Tibial nerve (tissue), 4 donors: ENCODE results near the gene P4HA1.

Source experiments
- EP300 ChIP-seq, 2 donors: sonication (generic); formaldehyde crosslinking; IDR thresholded peaks; one replicate each; pipeline ENCODE4 v1.6.1; 2017; ENCODE audit warnings: antibody characterized with exemption in 2 of 2, mild to moderate bottlenecking in 1 of 2
- TF ChIP-seq, protein P1 (sequence below), 5 experiments: fragments of 200-600 bp in 3 of 5; fragments of 450-650 bp in 2 of 5; sonication (generic) in 3 of 5; IDR thresholded peaks; one replicate each; pipeline ENCODE4 v1.5.1; 2016 to 2019; ENCODE audit warnings: antibody characterized with exemption in 5 of 5, mild to moderate bottlenecking in 3 of 5, moderate library complexity in 2 of 5

DNA sequence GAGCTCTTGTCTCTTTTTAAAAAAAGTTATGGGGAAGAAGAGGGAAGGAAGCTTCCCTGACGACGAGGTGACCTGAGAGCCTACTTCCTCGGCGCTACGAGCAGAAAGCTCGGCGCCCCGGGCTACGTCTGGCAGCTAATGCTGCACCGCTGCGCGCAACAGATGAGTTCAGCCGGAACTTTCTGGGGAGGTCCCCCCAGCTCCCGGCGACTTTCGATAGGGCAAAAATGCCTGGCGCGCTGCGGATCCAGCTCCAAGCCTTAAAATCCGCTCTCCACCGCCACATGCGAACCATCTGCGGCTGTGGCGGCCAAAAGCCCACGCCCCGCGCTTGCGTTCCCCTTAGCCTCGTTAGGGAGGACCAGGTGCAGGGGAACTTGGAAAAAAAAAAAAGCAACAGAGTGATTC is 621 bp downstream of the P4HA1 start:
- TF ChIP-seq, protein P1, sequence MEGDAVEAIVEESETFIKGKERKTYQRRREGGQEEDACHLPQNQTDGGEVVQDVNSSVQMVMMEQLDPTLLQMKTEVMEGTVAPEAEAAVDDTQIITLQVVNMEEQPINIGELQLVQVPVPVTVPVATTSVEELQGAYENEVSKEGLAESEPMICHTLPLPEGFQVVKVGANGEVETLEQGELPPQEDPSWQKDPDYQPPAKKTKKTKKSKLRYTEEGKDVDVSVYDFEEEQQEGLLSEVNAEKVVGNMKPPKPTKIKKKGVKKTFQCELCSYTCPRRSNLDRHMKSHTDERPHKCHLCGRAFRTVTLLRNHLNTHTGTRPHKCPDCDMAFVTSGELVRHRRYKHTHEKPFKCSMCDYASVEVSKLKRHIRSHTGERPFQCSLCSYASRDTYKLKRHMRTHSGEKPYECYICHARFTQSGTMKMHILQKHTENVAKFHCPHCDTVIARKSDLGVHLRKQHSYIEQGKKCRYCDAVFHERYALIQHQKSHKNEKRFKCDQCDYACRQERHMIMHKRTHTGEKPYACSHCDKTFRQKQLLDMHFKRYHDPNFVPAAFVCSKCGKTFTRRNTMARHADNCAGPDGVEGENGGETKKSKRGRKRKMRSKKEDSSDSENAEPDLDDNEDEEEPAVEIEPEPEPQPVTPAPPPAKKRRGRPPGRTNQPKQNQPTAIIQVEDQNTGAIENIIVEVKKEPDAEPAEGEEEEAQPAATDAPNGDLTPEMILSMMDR (IDR thresholded peaks at IDR 0.05): no peak
- no peak for TF ChIP-seq EP300 (IDR thresholded peaks at IDR 0.05)
